Mesenchymal stem cell (in vitro differentiated cells and primary cell): Measurements from ENCODE around the gene CHCHD3.

Experiments used
- DNase-seq: peaks from one replicate; pipeline ENCODE4 v3.0.0-alpha.2; 2013
- H2AFZ ChIP-seq: one replicate; pipeline ENCODE4 v1.6.1; 2013; ENCODE audit warnings: low read depth, mild to moderate bottlenecking, control low read depth, inconsistent platforms, low read length, moderate library complexity
- H2AK5ac ChIP-seq: 2 replicates; pipeline ENCODE4 v1.6.1; 2013; ENCODE audit warnings: low read length, moderate library complexity, mild to moderate bottlenecking, inconsistent platforms; ENCODE audit not compliant: severe bottlenecking
- H2BK120ac ChIP-seq: one replicate; pipeline ENCODE4 v1.6.1; 2013; ENCODE audit warnings: low read depth, mild to moderate bottlenecking, inconsistent platforms, low read length, moderate library complexity
- H2BK12ac ChIP-seq, 2 experiments: one replicate each; pipeline ENCODE4 v1.6.1; 2013; ENCODE audit warnings: inconsistent platforms in 2 of 2, low read length in 2 of 2, mild to moderate bottlenecking in 2 of 2, moderate library complexity in 2 of 2, control low read depth in 1 of 2
- H2BK15ac ChIP-seq: one replicate; pipeline ENCODE4 v1.6.1; 2013; ENCODE audit warnings: mild to moderate bottlenecking, low read depth, inconsistent platforms; ENCODE audit not compliant: poor library complexity, severe bottlenecking
- H2BK5ac ChIP-seq: 2 replicates; pipeline ENCODE4 v1.6.1; 2013; ENCODE audit warnings: low read depth, mild to moderate bottlenecking, low read length, control low read depth, inconsistent platforms; ENCODE audit not compliant: poor library complexity, severe bottlenecking
- H3K14ac ChIP-seq, 2 experiments: one replicate each; pipeline ENCODE4 v1.6.1; 2013; ENCODE audit warnings: inconsistent platforms in 2 of 2, low read length in 2 of 2, control low read depth in 1 of 2, mild to moderate bottlenecking in 1 of 2, moderate library complexity in 1 of 2
- H3K18ac ChIP-seq, 2 experiments: one replicate each; pipeline ENCODE4 v1.6.1; 2013; ENCODE audit warnings: inconsistent platforms in 2 of 2, low read length in 2 of 2, control low read depth in 1 of 2, low read depth in 1 of 2, mild to moderate bottlenecking in 1 of 2
- H3K23ac ChIP-seq, 2 experiments: one replicate each; pipeline ENCODE4 v1.6.1; 2013; ENCODE audit warnings: inconsistent platforms in 2 of 2, low read length in 2 of 2, mild to moderate bottlenecking in 2 of 2, moderate library complexity in 2 of 2, control low read depth in 1 of 2
- H3K27ac ChIP-seq: 2 replicates; pipeline ENCODE4 v1.5.1; 2013; ENCODE audit warnings: mild to moderate bottlenecking, moderate library complexity, low read length, control low read depth, inconsistent platforms; ENCODE audit not compliant: poor library complexity, severe bottlenecking
- H3K27me3 ChIP-seq, 2 experiments: 2 replicates each; pipeline versions ENCODE4 v1.6.1 to v1.7.0; 2013; ENCODE audit warnings: low read length in 2 of 2, mild to moderate bottlenecking in 2 of 2, moderate library complexity in 2 of 2, control low read depth in 1 of 2, inconsistent platforms in 1 of 2; ENCODE audit not compliant: control insufficient read depth in 1 of 2, insufficient read depth in 1 of 2
- H3K36me3 ChIP-seq, 2 experiments: 2 replicates each; pipeline versions ENCODE4 v1.6.1 to v1.7.0; 2013; ENCODE audit warnings: low read length in 2 of 2, control low read depth in 1 of 2, inconsistent platforms in 1 of 2, low read depth in 1 of 2, mild to moderate bottlenecking in 1 of 2; ENCODE audit not compliant: insufficient read depth in 2 of 2, control insufficient read depth in 1 of 2
- H3K4ac ChIP-seq, 2 experiments: one replicate each; pipeline ENCODE4 v1.6.1; 2013; ENCODE audit warnings: inconsistent platforms in 2 of 2, low read length in 2 of 2, mild to moderate bottlenecking in 2 of 2, moderate library complexity in 2 of 2, control low read depth in 1 of 2, low read depth in 1 of 2
- H3K4me1 ChIP-seq: 2 replicates; pipeline ENCODE4 v1.6.1; 2013; ENCODE audit warnings: low read depth, low read length, control low read depth; ENCODE audit not compliant: control insufficient read depth, insufficient read depth
- H3K4me2 ChIP-seq: 2 replicates; pipeline ENCODE4 v1.6.1; 2013; ENCODE audit warnings: low read length, mild to moderate bottlenecking, inconsistent platforms; ENCODE audit not compliant: poor library complexity, severe bottlenecking
- H3K4me3 ChIP-seq, 2 experiments: 2 replicates each; pipeline versions ENCODE4 v1.5.1 to v1.7.0; 2013; ENCODE audit warnings: low read length in 2 of 2, mild to moderate bottlenecking in 2 of 2, control low read depth in 1 of 2, low read depth in 1 of 2; ENCODE audit not compliant: insufficient read depth in 1 of 2
- H3K79me1 ChIP-seq: replicated peaks from 2 replicates; pipeline ENCODE4 v1.6.1; 2013; ENCODE audit warnings: mild to moderate bottlenecking, control low read depth, low read length, inconsistent platforms; ENCODE audit not compliant: poor library complexity, severe bottlenecking
- H3K9ac ChIP-seq: 2 replicates; pipeline ENCODE4 v1.7.0; 2013; ENCODE audit warnings: mild to moderate bottlenecking, low read length, moderate library complexity
- H3K9me3 ChIP-seq: 2 replicates; pipeline ENCODE4 v1.7.0; 2013; ENCODE audit warnings: mild to moderate bottlenecking, low read length; ENCODE audit not compliant: control insufficient read depth
- H4K8ac ChIP-seq: one replicate; pipeline ENCODE4 v1.6.1; 2013; ENCODE audit warnings: inconsistent platforms, mild to moderate bottlenecking, low read length, moderate library complexity
- H4K91ac ChIP-seq: one replicate; pipeline ENCODE4 v1.6.1; 2013; ENCODE audit warnings: mild to moderate bottlenecking, low read length, inconsistent platforms
- WGBS: methylation state at CpG from one replicate; pipeline ENCODE4 v1.1.7; 2013; ENCODE audit warnings: mixed read lengths; 5-methylcytosine and 5-hydroxymethylcytosine counted together

Gene CHCHD3

DNA sequence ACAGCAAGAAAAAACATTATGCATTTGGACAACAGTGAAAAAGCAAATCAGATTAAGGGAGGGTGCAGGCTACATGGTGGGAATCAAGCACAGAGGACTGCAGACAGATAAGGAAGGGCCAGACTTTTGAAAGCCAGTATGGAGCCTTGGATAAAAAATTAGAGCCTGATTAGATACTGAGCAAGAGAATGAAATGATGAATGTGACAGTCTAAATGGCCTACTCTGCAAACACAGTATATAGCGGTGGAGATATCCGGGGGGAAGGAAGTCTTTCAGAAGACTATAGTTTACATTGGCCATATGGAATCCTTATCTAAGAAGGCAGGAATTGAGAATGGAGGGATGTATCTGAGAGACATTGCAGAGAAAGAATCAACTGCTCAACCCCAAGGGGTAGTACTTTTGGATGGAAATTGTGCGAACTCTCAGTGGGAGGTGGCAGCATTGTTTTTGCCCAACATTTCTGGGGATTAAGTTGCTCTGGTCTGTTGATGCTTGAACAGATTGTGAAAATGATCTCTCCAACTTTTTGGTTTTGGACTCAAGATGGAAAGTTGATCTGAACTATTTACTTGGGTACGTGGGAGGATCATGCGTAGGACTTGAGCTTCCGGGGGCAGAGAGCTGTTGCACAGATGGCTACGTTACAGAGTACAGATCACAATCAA lies 39.4 kb upstream of the CHCHD3 start:
- 90% methylated on average over 7 of the region's 7 CpGs for WGBS
- Histone ChIP-seq H3K4me2 (no peak overlapping the region), H3K4me1 (peaks cover 1% of the 10 kb centered on the region), H3K79me1 (no peaks in the 10 kb centered on the region), H2BK15ac (no peak overlapping the region), H4K8ac (no peak overlapping the region), H3K18ac (no peak overlapping the region), H2AK5ac (no peak overlapping the region), H3K9ac (no peak overlapping the region), H3K36me3 (no peaks in the 10 kb centered on the region), H3K14ac (no peak overlapping the region), H3K27ac (no peak overlapping the region), H3K9me3 (no peaks in the 10 kb centered on the region), H3K23ac (no peak overlapping the region), H2BK12ac (no peak overlapping the region), H3K27me3 (peaks cover 19 to 27% of the 10 kb centered on the region in 2 experiments), H3K4ac (no peak overlapping the region), H2BK5ac (no peak overlapping the region), H2BK120ac (no peak overlapping the region), H3K4me3 (no peak overlapping the region), H2AFZ (no peak overlapping the region), H4K91ac (no peak overlapping the region)
- DNase-seq, result no peak

DNA sequence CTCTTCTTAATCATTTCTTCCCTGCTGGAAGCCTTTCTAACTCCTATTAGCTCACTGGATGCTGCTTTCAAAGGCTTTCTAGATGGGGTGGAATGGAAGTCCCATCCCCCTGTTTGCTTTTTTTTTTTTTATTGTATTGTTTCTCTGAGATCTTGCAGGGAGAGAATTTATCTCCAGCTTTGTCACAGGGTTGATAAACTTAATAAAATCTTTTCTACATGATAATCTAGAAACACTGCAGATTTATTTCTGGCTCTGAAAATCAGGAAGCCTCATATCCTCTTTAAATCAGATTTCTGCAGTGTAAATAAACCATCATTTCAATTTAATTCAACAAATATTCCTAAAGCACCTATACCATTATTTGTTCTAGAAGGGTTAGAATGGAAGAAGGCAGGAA lies 37.2 kb upstream of the CHCHD3 start:
- Histone ChIP-seq H4K8ac (no peak overlapping the region), H3K23ac (no peak overlapping the region), H4K91ac (no peak overlapping the region), H3K4me1 (no peaks in the 10 kb centered on the region), H2BK12ac (no peak overlapping the region), H2BK5ac (no peak overlapping the region), H3K79me1 (no peaks in the 10 kb centered on the region), H3K27ac (no peak overlapping the region), H3K4me2 (no peak overlapping the region), H3K18ac (no peak overlapping the region), H3K9me3 (no peaks in the 10 kb centered on the region), H3K27me3 (peaks cover 39 to 42% of the 10 kb centered on the region in 2 experiments), H2AK5ac (no peak overlapping the region), H3K14ac (no peak overlapping the region), H2AFZ (no peak overlapping the region), H3K4me3 (no peak overlapping the region), H3K36me3 (no peaks in the 10 kb centered on the region), H2BK15ac (no peak overlapping the region), H3K9ac (no peak overlapping the region), H2BK120ac (no peak overlapping the region), H3K4ac (no peak overlapping the region)
- no peak for DNase-seq

DNA sequence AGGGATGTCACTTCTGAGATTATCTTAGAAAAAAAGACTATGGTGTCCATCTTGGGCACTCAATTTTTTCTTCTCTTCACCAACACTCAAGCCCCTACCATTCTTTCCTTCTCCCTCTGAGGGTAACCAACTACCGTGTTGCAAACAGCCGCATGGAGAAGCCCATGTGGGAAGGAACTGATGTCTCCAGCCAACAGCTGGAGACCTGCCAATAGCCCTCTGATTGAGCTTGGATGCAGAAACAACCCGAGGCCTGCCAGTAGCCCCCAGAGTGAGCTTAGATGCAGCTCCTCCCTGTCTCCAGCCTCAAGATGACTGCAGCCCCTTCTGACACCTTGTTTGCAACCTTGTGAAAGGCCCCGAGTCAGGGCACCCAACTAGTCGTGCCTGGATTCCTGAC lies 36.4 kb upstream of the CHCHD3 start:
- Histone ChIP-seq H3K14ac (no peak overlapping the region), H2BK120ac (no peak overlapping the region)

DNA sequence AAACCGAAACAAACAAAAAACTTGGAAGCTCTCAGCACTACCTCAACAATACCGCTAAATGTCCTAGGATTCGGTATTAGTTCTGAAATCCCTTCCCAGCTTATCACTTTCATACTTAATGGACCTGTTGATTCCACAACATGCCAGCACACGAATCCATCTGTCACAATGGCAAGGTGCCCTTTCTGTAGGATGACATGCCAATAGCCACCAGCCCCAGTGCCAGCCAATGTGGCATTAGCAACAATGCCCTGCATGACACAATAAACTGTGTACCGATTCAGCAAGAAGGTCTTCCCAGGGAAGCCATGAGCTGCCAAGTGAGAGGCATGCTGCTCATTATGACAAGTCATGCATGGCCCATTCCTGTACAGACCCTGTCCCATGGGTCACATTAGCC lies 35.6 kb upstream of the CHCHD3 start:
- H2BK120ac ChIP-seq, result no peak overlapping the region
- no peak overlapping the region for H3K27ac ChIP-seq
- H3K79me1 ChIP-seq, result no peaks in the 10 kb centered on the region
- WGBS, result 78% methylated on average over 5 of the region's 5 CpGs
- H3K4me2 ChIP-seq, result no peak overlapping the region
- H3K27me3 ChIP-seq, result peaks cover 44 to 54% of the 10 kb centered on the region in 2 experiments
- no peak overlapping the region for H2BK5ac ChIP-seq
- no peak overlapping the region for H3K4ac ChIP-seq
- H3K9me3 ChIP-seq, result peaks cover under 1% of the 10 kb centered on the region
- H3K14ac ChIP-seq, result peak overlapping the region in 1 of 2 experiments; percentile 4
- no peak overlapping the region for H3K4me3 ChIP-seq
- no peak for DNase-seq
- peak overlapping the region in 1 of 2 experiments; percentile 27 for H3K23ac ChIP-seq
- no peak overlapping the region for H3K18ac ChIP-seq
- no peak overlapping the region for H2AFZ ChIP-seq
- H3K36me3 ChIP-seq, result no peaks in the 10 kb centered on the region
- H2BK12ac ChIP-seq, result no peak overlapping the region
- no peak overlapping the region for H3K9ac ChIP-seq
- H4K8ac ChIP-seq, result no peak overlapping the region
- no peak overlapping the region for H4K91ac ChIP-seq
- H2BK15ac ChIP-seq, result no peak overlapping the region
- no peaks in the 10 kb centered on the region for H3K4me1 ChIP-seq
- H2AK5ac ChIP-seq, result no peak overlapping the region

More for the DNA sequence above, 36.4 kb upstream of the CHCHD3 start:
- H3K79me1 ChIP-seq, result no peaks in the 10 kb centered on the region
- no peak overlapping the region for H4K91ac ChIP-seq
- no peak overlapping the region for H3K4ac ChIP-seq
- no peak overlapping the region for H3K4me2 ChIP-seq
- H2BK12ac ChIP-seq, result no peak overlapping the region
- no peaks in the 10 kb centered on the region for H3K9me3 ChIP-seq
- no peaks in the 10 kb centered on the region for H3K36me3 ChIP-seq
- no peak overlapping the region for H4K8ac ChIP-seq
- no peak overlapping the region for H3K9ac ChIP-seq
- H3K27ac ChIP-seq, result no peak overlapping the region
- H2BK5ac ChIP-seq, result no peak overlapping the region
- no peak overlapping the region for H2AFZ ChIP-seq
- no peaks in the 10 kb centered on the region for H3K4me1 ChIP-seq
- H3K27me3 ChIP-seq, result peaks cover 39 to 47% of the 10 kb centered on the region in 2 experiments
- H3K18ac ChIP-seq, result no peak overlapping the region
- 95% methylated on average over 4 of the region's 5 CpGs for WGBS
- DNase-seq, result no peak
- no peak overlapping the region for H2AK5ac ChIP-seq
- H2BK15ac ChIP-seq, result no peak overlapping the region
- no peak overlapping the region for H3K4me3 ChIP-seq
- no peak overlapping the region for H3K23ac ChIP-seq
